PFSK-1 (cell line): ENCODE data around the gene CD72.

Experiments
- POLR2AphosphoS5 ChIP-seq: IDR thresholded peaks from 2 replicates; pipeline ENCODE4 v1.6.1; 2012; ENCODE audit warnings: low read depth, mild to moderate bottlenecking, control low read depth, low read length, moderate library complexity
- SIN3A ChIP-seq: IDR thresholded peaks from 2 replicates; pipeline ENCODE4 v1.6.1; 2012; ENCODE audit warnings: mild to moderate bottlenecking, low read length, moderate library complexity, borderline replicate concordance; ENCODE audit not compliant: insufficient read depth

DNA sequence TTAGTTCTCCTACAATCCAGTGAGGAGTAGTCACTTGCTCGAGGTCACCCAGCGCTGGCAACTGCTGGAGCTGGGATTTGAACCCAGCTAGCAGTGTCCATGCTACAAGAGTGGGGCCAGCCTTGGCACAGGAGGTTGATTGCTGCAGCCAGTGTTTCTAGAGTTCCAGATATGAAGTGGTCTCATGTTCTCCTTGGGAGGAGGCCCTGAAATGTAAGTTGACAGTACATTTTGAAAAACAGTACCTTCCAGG is 40.7 kb upstream of the CD72 start:
- no peak for TF ChIP-seq POLR2AphosphoS5
- TF ChIP-seq SIN3A: no peak
